Fibroblast of lung (primary cell): ENCODE measurements around the gene ELOA. TPM values are rescaled to one million over a fixed set of nuclear protein-coding genes. Genes with fewer than 3 reads are reported as not detected.
A peak's percentile ranks its signal among the peaks of the same experiment; 100 is the strongest.

Source experiments
- DNase-seq, 2 donors: peaks; one replicate each; pipeline versions ENCODE4 v3.0.0 to v3.0.0-alpha.2; 2010; ENCODE audit warnings: low read depth in 2 of 2
- H2AFZ ChIP-seq: 2 replicates; pipeline ENCODE4 v1.5.1; 2012; ENCODE audit warnings: low read length, control low read depth, inconsistent platforms
- H3K27ac ChIP-seq: 2 replicates; pipeline ENCODE4 v1.5.1; 2011; ENCODE audit warnings: low read length, control low read depth; ENCODE audit not compliant: insufficient read depth
- H3K27me3 ChIP-seq: 2 replicates; pipeline ENCODE4 v1.5.1; 2011; ENCODE audit warnings: mild to moderate bottlenecking, low read length; ENCODE audit not compliant: control insufficient read depth, insufficient read depth
- H3K36me3 ChIP-seq: 2 replicates; pipeline ENCODE4 v1.5.1; 2011; ENCODE audit warnings: low read length; ENCODE audit not compliant: control insufficient read depth, insufficient read depth
- H3K4me1 ChIP-seq: 2 replicates; pipeline ENCODE4 v1.5.1; 2011; ENCODE audit warnings: low read length; ENCODE audit not compliant: control insufficient read depth, insufficient read depth; ENCODE audit errors: extremely low read depth
- H3K4me2 ChIP-seq: 2 replicates; pipeline ENCODE4 v1.5.1; 2011; ENCODE audit warnings: low read length, control low read depth; ENCODE audit not compliant: insufficient read depth; ENCODE audit errors: extremely low read depth
- H3K4me3 ChIP-seq, 4 experiments: fragments of 200-600 bp in 1 of 4; sonication (generic) in 1 of 4; replicated peaks in 1 of 4; 2 replicates each; pipeline ENCODE4 v1.5.1; 2011 to 2016; ENCODE audit warnings: low read length in 4 of 4, low read depth in 3 of 4, mild to moderate bottlenecking in 3 of 4, control low read depth in 2 of 4, inconsistent platforms in 1 of 4, mixed read lengths in 1 of 4; ENCODE audit not compliant: insufficient read depth in 1 of 4; ENCODE audit errors: control extremely low read depth in 1 of 4
- H3K79me2 ChIP-seq: 2 replicates; pipeline ENCODE4 v1.5.1; 2012; ENCODE audit warnings: mild to moderate bottlenecking, low read length, inconsistent platforms; ENCODE audit not compliant: control insufficient read depth, insufficient read depth
- H3K9ac ChIP-seq: 2 replicates; pipeline ENCODE4 v1.5.1; 2011; ENCODE audit warnings: mild to moderate bottlenecking, low read length, control low read depth; ENCODE audit not compliant: insufficient read depth
- H3K9me3 ChIP-seq: 2 replicates; pipeline ENCODE4 v1.5.1; 2012; ENCODE audit warnings: low read depth, low read length; ENCODE audit not compliant: control insufficient read depth, insufficient read depth
- H4K20me1 ChIP-seq: 2 replicates; pipeline ENCODE4 v1.5.1; 2011; ENCODE audit warnings: low read length; ENCODE audit not compliant: control insufficient read depth, insufficient read depth; ENCODE audit errors: extremely low read depth
- EZH2 ChIP-seq: IDR thresholded peaks from 2 replicates; pipeline ENCODE4 v1.5.1; 2012; ENCODE audit warnings: low read length, control low read depth, mild to moderate bottlenecking; ENCODE audit errors: missing control alignments
- polyA plus RNA-seq, 2 donors: library from polyadenylated mRNA; depleted of rRNA in 1 of 2; stranded (reverse) in 1 of 2; unstranded in 1 of 2; fragments of >200 nt; gene quantifications; 2 replicates each; pipeline ENCODE4 v1.2.1, GENCODE V29; 2011 to 2012; ENCODE audit warnings: missing spikeins in 1 of 2
- total RNA-seq: library from RNA; depleted of rRNA; stranded (reverse); fragments of >200 nt; gene quantifications from 2 replicates; pipeline ENCODE4 v1.2.1, GENCODE V29; 2014
- TF ChIP-seq, protein P1 (sequence below), 2 donors: IDR thresholded peaks in 1 of 2; conservative IDR thresholded peaks in 1 of 2; 1 replicate in 1 of 2; 2 replicates in 1 of 2; pipeline ENCODE4 v1.5.1; 2011 to 2012; ENCODE audit warnings: low read length in 2 of 2, control low read depth in 1 of 2, inconsistent platforms in 1 of 2, low read depth in 1 of 2, mild to moderate bottlenecking in 1 of 2

Gene ELOA
- total and polyA plus RNA-seq, 2 donors (not counting 1 experiment from before 2014, with no cell fraction given) = 19.3 to 34.1 TPM

DNA sequence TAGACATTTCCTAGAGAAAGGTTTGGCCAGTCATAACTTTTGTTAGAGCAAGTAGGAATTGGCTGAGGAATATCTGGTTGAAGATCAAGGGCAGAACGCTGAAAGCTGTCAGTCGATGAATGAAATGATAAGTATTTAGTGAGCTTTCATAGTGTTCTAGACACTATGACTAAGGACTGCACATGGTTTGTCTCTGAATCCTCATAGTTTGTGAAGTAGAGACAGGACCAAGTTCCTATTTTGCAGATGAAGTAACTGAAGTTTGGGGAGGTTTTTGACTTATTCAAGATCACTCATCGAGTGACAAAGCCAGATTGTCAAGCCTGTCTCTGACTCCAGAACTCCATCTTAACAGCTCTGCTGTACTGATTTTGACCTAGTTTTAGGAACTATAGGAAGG is 4.7 kb downstream of the ELOA start:
- Histone ChIP-seq H3K79me2 (peaks cover 67% of the 10 kb centered on the region), H3K4me3 (no peak overlapping the region), H3K36me3 (peaks cover 12% of the 10 kb centered on the region), H3K4me2 (no peak overlapping the region), H3K27me3 (no peaks in the 10 kb centered on the region), H3K9me3 (no peaks in the 10 kb centered on the region), H3K9ac (no peak overlapping the region), H2AFZ (no peak overlapping the region), H3K27ac (no peak overlapping the region), H4K20me1 (no peaks in the 10 kb centered on the region), H3K4me1 (no peaks in the 10 kb centered on the region)
- TF ChIP-seq, protein P1, sequence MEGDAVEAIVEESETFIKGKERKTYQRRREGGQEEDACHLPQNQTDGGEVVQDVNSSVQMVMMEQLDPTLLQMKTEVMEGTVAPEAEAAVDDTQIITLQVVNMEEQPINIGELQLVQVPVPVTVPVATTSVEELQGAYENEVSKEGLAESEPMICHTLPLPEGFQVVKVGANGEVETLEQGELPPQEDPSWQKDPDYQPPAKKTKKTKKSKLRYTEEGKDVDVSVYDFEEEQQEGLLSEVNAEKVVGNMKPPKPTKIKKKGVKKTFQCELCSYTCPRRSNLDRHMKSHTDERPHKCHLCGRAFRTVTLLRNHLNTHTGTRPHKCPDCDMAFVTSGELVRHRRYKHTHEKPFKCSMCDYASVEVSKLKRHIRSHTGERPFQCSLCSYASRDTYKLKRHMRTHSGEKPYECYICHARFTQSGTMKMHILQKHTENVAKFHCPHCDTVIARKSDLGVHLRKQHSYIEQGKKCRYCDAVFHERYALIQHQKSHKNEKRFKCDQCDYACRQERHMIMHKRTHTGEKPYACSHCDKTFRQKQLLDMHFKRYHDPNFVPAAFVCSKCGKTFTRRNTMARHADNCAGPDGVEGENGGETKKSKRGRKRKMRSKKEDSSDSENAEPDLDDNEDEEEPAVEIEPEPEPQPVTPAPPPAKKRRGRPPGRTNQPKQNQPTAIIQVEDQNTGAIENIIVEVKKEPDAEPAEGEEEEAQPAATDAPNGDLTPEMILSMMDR (conservative IDR thresholded peaks at IDR 0.05 in 1 of 2, IDR thresholded peaks at IDR 0.05 in 1 of 2; ENCODE audit: low read depth in 1 of 2, low read length in 2 of 2) = no peak
- no peak for TF ChIP-seq EZH2
- no peak for DNase-seq

DNA sequence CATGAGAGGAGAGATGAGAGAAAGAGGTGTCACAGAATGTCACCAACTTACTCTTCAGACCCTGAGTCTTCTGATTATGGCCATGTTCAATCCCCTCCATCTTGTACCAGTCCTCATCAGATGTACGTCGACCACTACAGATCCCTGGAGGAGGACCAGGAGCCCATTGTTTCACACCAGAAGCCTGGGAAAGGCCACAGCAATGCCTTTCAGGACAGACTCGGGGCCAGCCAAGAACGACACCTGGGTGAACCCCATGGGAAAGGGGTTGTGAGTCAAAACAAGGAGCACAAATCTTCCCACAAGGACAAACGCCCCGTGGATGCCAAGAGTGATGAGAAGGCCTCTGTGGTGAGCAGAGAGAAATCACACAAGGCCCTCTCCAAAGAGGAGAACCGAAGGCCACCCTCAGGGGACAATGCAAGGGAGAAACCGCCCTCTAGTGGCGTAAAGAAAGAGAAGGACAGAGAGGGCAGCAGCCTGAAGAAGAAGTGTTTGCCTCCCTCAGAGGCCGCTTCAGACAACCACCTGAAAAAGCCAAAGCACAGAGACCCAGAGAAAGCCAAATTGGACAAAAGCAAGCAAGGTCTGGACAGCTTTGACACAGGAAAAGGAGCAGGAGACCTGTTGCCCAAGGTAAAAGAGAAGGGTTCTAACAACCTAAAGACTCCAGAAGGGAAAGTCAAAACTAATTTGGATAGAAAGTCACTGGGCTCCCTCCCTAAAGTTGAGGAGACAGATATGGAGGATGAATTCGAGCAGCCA is 8.0 kb downstream of the ELOA start:
- Histone ChIP-seq H3K79me2 (peaks cover 40% of the 10 kb centered on the region), H3K9me3 (no peaks in the 10 kb centered on the region), H4K20me1 (no peaks in the 10 kb centered on the region), H3K27ac (peak overlapping the region; percentile 10), H3K4me3 (no peak overlapping the region), H3K4me2 (no peak overlapping the region), H2AFZ (no peak overlapping the region), H3K27me3 (no peaks in the 10 kb centered on the region), H3K4me1 (peaks cover 2% of the 10 kb centered on the region), H3K9ac (no peak overlapping the region), H3K36me3 (peaks cover 30% of the 10 kb centered on the region)
- TF ChIP-seq, protein P1 (conservative IDR thresholded peaks at IDR 0.05 in 1 of 2, IDR thresholded peaks at IDR 0.05 in 1 of 2; ENCODE audit: low read depth in 1 of 2, low read length in 2 of 2) = peak; percentile 68 to 70
- TF ChIP-seq EZH2 = no peak
- DNase-seq = peak; percentile 26 to 66

DNA sequence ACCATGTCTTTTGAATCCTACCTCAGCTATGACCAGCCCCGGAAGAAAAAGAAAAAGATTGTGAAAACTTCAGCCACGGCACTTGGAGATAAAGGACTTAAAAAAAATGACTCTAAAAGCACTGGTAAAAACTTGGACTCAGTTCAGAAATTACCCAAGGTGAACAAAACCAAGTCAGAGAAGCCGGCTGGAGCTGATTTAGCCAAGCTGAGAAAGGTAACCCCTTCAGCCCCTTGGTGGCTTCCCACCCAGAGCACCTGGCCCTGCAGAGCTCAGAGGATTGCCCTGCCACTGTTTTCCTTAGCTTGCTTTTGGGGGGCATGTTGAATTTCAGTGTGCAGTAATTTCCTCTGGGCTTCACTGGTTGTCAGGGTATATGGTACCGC is 8.5 kb downstream of the ELOA start:
- H4K20me1 ChIP-seq = no peaks in the 10 kb centered on the region
- H3K27ac ChIP-seq = no peak overlapping the region
- DNase-seq = no peak
- H3K4me1 ChIP-seq = peaks cover 6% of the 10 kb centered on the region
- no peak overlapping the region for H3K4me3 ChIP-seq
- H3K4me2 ChIP-seq = no peak overlapping the region
- TF ChIP-seq, protein P1 (conservative IDR thresholded peaks at IDR 0.05 in 1 of 2, IDR thresholded peaks at IDR 0.05 in 1 of 2; ENCODE audit: low read depth in 1 of 2, low read length in 2 of 2) = no peak
- no peak for TF ChIP-seq EZH2
- no peaks in the 10 kb centered on the region for H3K9me3 ChIP-seq
- peaks cover 35% of the 10 kb centered on the region for H3K36me3 ChIP-seq
- no peak overlapping the region for H3K9ac ChIP-seq
- H3K27me3 ChIP-seq = no peaks in the 10 kb centered on the region
- H3K79me2 ChIP-seq = peaks cover 36% of the 10 kb centered on the region
- no peak overlapping the region for H2AFZ ChIP-seq
